Skeletal muscle tissue (tissue), 4 donors: ENCODE results near the gene DUSP10. TPM values are rescaled to one million over a fixed set of nuclear protein-coding genes. Genes with fewer than 3 reads are reported as not detected.

ENCODE experiments used
- H3K27ac ChIP-seq: one replicate; pipeline ENCODE4 v1.7.0; 2013; ENCODE audit warnings: mild to moderate bottlenecking, low read depth, low read length, inconsistent platforms
- H3K27me3 ChIP-seq, 3 donors: one replicate each; pipeline ENCODE4 v1.7.0; 2013; ENCODE audit warnings: low read length in 3 of 3; ENCODE audit not compliant: control insufficient read depth in 3 of 3, insufficient read depth in 3 of 3
- H3K36me3 ChIP-seq, 3 donors: one replicate each; pipeline ENCODE4 v1.7.0; 2013; ENCODE audit warnings: low read length in 3 of 3; ENCODE audit not compliant: control insufficient read depth in 3 of 3, insufficient read depth in 3 of 3
- H3K4me1 ChIP-seq, 3 donors: one replicate each; pipeline ENCODE4 v1.7.0; 2013; ENCODE audit warnings: low read length in 3 of 3, mild to moderate bottlenecking in 3 of 3; ENCODE audit not compliant: control insufficient read depth in 3 of 3, insufficient read depth in 3 of 3
- H3K4me3 ChIP-seq, 3 donors: one replicate each; pipeline ENCODE4 v1.7.0; 2013; ENCODE audit warnings: low read length in 3 of 3
- H3K9ac ChIP-seq, 3 donors: one replicate each; pipeline ENCODE4 v1.7.0; 2013; ENCODE audit warnings: low read length in 3 of 3, mild to moderate bottlenecking in 3 of 3, moderate library complexity in 2 of 3, low read depth in 1 of 3
- H3K9me3 ChIP-seq, 3 donors: one replicate each; pipeline ENCODE4 v1.7.0; 2013; ENCODE audit warnings: low read length in 3 of 3; ENCODE audit not compliant: control insufficient read depth in 3 of 3
- total RNA-seq: library from RNA; depleted of rRNA; stranded (reverse); fragments of >200 nt; gene quantifications from one replicate; pipeline ENCODE4 v1.2.3, GENCODE V29; 2014
- donor health status: Osteomylitis.

DUSP10 gene
- total RNA-seq, 1 donor from 2014 or later, result 28.2 TPM

GRCh38 chr1:221723018-221723847 is 18.7 kb downstream of the DUSP10 start:
- Histone ChIP-seq H3K36me3 (peaks cover 0 to 3% (median 0%) of the 10 kb centered on the region in 3 donors), H3K27ac (peak overlapping the region; percentile 10), H3K4me3 (no peak overlapping the region), H3K4me1 (peaks cover 32 to 72% (median 44%) of the 10 kb centered on the region in 3 donors), H3K9me3 (no peaks in the 10 kb centered on the region), H3K9ac (no peak overlapping the region), H3K27me3 (no peaks in the 10 kb centered on the region)

GRCh38 chr1:221722254-221723017 is 19.5 kb downstream of the DUSP10 start:
- Histone ChIP-seq H3K4me3 (no peak overlapping the region), H3K36me3 (no peaks in the 10 kb centered on the region), H3K4me1 (peaks cover 37 to 72% (median 44%) of the 10 kb centered on the region in 3 donors), H3K27ac (peak overlapping the region; percentile 10), H3K9ac (no peak overlapping the region), H3K27me3 (no peaks in the 10 kb centered on the region), H3K9me3 (no peaks in the 10 kb centered on the region)

GRCh38 chr1:221720545-221720944 is 21.3 kb downstream of the DUSP10 start:
- no peak overlapping the region for H3K9ac ChIP-seq
- H3K27ac ChIP-seq, result no peak overlapping the region
- no peak overlapping the region for H3K4me3 ChIP-seq
- H3K36me3 ChIP-seq, result no peaks in the 10 kb centered on the region
- H3K4me1 ChIP-seq, result peaks cover 37 to 81% (median 40%) of the 10 kb centered on the region in 3 donors
- no peaks in the 10 kb centered on the region for H3K27me3 ChIP-seq
- H3K9me3 ChIP-seq, result no peaks in the 10 kb centered on the region

GRCh38 chr1:221719987-221720386 is 21.9 kb downstream of the DUSP10 start:
- H3K4me3 ChIP-seq, result no peak overlapping the region
- H3K9ac ChIP-seq, result no peak overlapping the region
- no peaks in the 10 kb centered on the region for H3K9me3 ChIP-seq
- no peaks in the 10 kb centered on the region for H3K27me3 ChIP-seq
- peaks cover 32 to 77% (median 37%) of the 10 kb centered on the region in 3 donors for H3K4me1 ChIP-seq
- H3K36me3 ChIP-seq, result no peaks in the 10 kb centered on the region
- no peak overlapping the region for H3K27ac ChIP-seq

- H3K27ac ChIP-seq, result peak overlapping the region; percentile 34
- no peaks in the 10 kb centered on the region for H3K36me3 ChIP-seq
- H3K4me3 ChIP-seq, result no peak overlapping the region
- no peaks in the 10 kb centered on the region for H3K9me3 ChIP-seq
- no peaks in the 10 kb centered on the region for H3K27me3 ChIP-seq
- no peak overlapping the region for H3K9ac ChIP-seq
- H3K4me1 ChIP-seq, result peaks cover 25 to 70% (median 31%) of the 10 kb centered on the region in 3 donors
These were observed 22.7 kb downstream of the DUSP10 start for GRCh38 chr1:221719278-221719597.

GRCh38 chr1:221718381-221719277 is 23.3 kb downstream of the DUSP10 start:
- Histone ChIP-seq H3K27me3 (no peaks in the 10 kb centered on the region), H3K9me3 (no peaks in the 10 kb centered on the region), H3K9ac (no peak overlapping the region), H3K4me3 (peak overlapping the region in 1 of 3 donors; percentile 13), H3K4me1 (peaks cover 25 to 66% (median 31%) of the 10 kb centered on the region in 3 donors), H3K36me3 (no peaks in the 10 kb centered on the region), H3K27ac (peak overlapping the region; percentile 34)

- Histone ChIP-seq H3K4me3 (no peak overlapping the region), H3K9ac (no peak overlapping the region), H3K27ac (peak overlapping the region; percentile 21), H3K9me3 (no peaks in the 10 kb centered on the region), H3K27me3 (no peaks in the 10 kb centered on the region), H3K4me1 (peaks cover 26 to 64% (median 29%) of the 10 kb centered on the region in 3 donors), H3K36me3 (no peaks in the 10 kb centered on the region)
These were observed 24.4 kb downstream of the DUSP10 start for GRCh38 chr1:221717485-221717853.

- H3K27ac ChIP-seq, result peak overlapping the region; percentile 21
These were observed 25.0 kb downstream of the DUSP10 start for GRCh38 chr1:221716713-221717484.

More at GRCh38 chr1:221716713-221717484, 25.0 kb downstream of the DUSP10 start:
- Histone ChIP-seq H3K36me3 (no peaks in the 10 kb centered on the region), H3K4me3 (no peak overlapping the region), H3K27me3 (no peaks in the 10 kb centered on the region), H3K9me3 (no peaks in the 10 kb centered on the region), H3K4me1 (peaks cover 26 to 64% (median 33%) of the 10 kb centered on the region in 3 donors), H3K9ac (no peak overlapping the region)
